Keratinocyte (primary cell): ENCODE results near the gene HOXA7.

ENCODE experiments used
- EZH2 ChIP-seq: IDR thresholded peaks from one replicate; pipeline ENCODE4 v1.6.1; 2012; ENCODE audit warnings: inconsistent platforms, mild to moderate bottlenecking, low read length, moderate library complexity
- TF ChIP-seq, protein P1 (sequence below), 3 experiments: IDR thresholded peaks in 1 of 3; conservative IDR thresholded peaks in 1 of 3; optimal IDR thresholded peaks in 1 of 3; 2 replicates in 2 of 3; 3 replicates in 1 of 3; pipeline versions ENCODE3 to v1.5.1; 2011; ENCODE audit warnings: low read length in 3 of 3, mild to moderate bottlenecking in 3 of 3, moderate library complexity in 2 of 3, control low read depth in 1 of 3, inconsistent platforms in 1 of 3; ENCODE audit not compliant: insufficient read depth in 2 of 3; ENCODE audit errors: extremely low read depth in 1 of 3

DNA sequence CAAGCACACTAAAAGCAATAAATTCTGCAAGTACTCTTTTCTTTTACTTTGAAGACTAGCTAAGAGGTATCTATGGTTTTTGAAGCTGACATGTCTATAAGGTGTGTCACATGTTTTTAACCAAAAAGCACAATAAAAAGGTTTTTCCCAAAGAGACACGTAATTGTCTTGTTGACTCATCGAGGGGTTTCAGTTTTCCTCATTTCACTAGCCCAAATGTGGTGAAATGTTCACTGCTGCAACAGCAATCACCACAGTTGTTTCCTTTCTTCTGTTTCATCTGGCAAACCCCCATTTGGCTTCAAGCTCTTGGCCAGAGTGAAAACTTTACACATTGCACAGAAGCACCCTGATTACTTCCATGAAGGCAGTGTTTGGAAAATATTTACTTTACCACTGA lies 22.1 kb downstream of the HOXA7 start:
- TF ChIP-seq, protein P1, sequence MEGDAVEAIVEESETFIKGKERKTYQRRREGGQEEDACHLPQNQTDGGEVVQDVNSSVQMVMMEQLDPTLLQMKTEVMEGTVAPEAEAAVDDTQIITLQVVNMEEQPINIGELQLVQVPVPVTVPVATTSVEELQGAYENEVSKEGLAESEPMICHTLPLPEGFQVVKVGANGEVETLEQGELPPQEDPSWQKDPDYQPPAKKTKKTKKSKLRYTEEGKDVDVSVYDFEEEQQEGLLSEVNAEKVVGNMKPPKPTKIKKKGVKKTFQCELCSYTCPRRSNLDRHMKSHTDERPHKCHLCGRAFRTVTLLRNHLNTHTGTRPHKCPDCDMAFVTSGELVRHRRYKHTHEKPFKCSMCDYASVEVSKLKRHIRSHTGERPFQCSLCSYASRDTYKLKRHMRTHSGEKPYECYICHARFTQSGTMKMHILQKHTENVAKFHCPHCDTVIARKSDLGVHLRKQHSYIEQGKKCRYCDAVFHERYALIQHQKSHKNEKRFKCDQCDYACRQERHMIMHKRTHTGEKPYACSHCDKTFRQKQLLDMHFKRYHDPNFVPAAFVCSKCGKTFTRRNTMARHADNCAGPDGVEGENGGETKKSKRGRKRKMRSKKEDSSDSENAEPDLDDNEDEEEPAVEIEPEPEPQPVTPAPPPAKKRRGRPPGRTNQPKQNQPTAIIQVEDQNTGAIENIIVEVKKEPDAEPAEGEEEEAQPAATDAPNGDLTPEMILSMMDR (optimal IDR thresholded peaks at IDR 0.05 in 1 of 3, IDR thresholded peaks at IDR 0.05 in 1 of 3, conservative IDR thresholded peaks at IDR 0.05 in 1 of 3; ENCODE audit: extremely low read depth in 1 of 3, insufficient read depth in 2 of 3, low read length in 3 of 3) = no peak
- TF ChIP-seq EZH2 = no peak
